ENCODE data around the gene SNX5. TPM values are rescaled to one million over a fixed set of nuclear protein-coding genes. Genes with fewer than 3 reads are reported as not detected.

SNX5 gene
- total RNA-seq, 2 experiments from 2014 or later = 222 to 249 TPM

DNA sequence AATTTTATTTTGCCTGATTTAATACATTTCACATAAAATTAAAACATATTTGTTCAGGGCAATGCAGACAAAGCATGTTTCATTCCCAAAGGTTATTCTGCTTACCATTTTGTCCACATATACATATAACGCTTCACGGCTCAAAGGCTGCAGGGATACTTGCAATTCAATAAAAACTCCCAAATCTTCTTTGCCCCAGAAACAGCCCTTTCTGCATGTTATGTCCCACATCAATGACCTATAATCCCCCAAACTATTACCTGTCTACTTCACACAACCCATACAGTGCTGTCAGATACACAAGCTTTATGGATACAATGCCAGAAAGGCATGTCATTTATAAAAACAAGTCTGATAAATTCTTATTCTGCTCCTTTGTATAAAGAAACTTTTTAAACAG, 20.2 kb downstream of the SNX5 start:
- Mint-ChIP-seq H3K4me1 (ENCODE audit: low read depth) (peaks cover 6% of the 10 kb centered on the region), H3K36me3 (ENCODE audit: low read depth) (peaks cover 84% of the 10 kb centered on the region), H3K27me3 (no peaks in the 10 kb centered on the region), H3K4me3 (no peak overlapping the region), H3K27ac (peak overlapping the region; percentile 14), H3K9me3 (no peaks in the 10 kb centered on the region)
- TF ChIP-seq, protein P1, sequence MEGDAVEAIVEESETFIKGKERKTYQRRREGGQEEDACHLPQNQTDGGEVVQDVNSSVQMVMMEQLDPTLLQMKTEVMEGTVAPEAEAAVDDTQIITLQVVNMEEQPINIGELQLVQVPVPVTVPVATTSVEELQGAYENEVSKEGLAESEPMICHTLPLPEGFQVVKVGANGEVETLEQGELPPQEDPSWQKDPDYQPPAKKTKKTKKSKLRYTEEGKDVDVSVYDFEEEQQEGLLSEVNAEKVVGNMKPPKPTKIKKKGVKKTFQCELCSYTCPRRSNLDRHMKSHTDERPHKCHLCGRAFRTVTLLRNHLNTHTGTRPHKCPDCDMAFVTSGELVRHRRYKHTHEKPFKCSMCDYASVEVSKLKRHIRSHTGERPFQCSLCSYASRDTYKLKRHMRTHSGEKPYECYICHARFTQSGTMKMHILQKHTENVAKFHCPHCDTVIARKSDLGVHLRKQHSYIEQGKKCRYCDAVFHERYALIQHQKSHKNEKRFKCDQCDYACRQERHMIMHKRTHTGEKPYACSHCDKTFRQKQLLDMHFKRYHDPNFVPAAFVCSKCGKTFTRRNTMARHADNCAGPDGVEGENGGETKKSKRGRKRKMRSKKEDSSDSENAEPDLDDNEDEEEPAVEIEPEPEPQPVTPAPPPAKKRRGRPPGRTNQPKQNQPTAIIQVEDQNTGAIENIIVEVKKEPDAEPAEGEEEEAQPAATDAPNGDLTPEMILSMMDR (IDR thresholded peaks at IDR 0.05) = no peak
- intact Hi-C loops (cut with micrococcal nuclease) = no loop called here
- POLR2A ChIA-PET = interaction anchor here (1.2 to 2.8 kb wide), 2 partner anchors 15 to 48 kb away, joined by 3 to 10 read pairs; no protein-coding TSS in a partner anchor
- ATAC-seq (no peak), DNase-seq (no peak)
- CTCF ChIA-PET = interaction anchor here (6.5 kb wide), 1 partner anchor 10 kb away, joined by 35 read pairs; no protein-coding TSS in a partner anchor

DNA sequence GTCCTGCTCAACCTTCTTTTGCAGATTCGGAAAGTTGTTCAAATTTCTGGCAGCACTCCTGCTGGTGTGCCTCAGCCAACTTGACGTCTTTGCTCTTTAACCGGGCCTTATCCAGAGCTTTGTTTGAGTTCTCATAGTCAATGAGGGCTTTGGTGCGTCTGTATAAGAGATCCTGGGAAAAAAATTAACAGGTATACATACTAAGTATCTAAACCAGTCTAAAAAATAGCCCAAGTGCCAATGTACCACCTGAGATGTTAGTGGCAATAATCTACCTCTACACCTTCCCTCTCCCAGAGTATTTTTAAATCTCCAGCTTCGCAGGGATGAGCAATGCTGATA, 21.1 kb downstream of the SNX5 start:
- H3K36me3 Mint-ChIP-seq (ENCODE audit: low read depth) = peaks cover 82% of the 10 kb centered on the region
- ChIA-PET POLR2A (interaction anchor here (2.8 kb wide), 1 partner anchor 16 kb away, joined by 10 read pairs; no protein-coding TSS in a partner anchor), CTCF (interaction anchor here (1.6 to 6.5 kb wide), 2 partner anchors 9 kb away, joined by 4 to 35 read pairs; no protein-coding TSS in a partner anchor)
- intact Hi-C loops (cut with micrococcal nuclease) = no loop called here
- ATAC-seq (no peak), DNase-seq (no peak)
- no peak overlapping the region for H3K27ac Mint-ChIP-seq
- H3K9me3 Mint-ChIP-seq = no peaks in the 10 kb centered on the region
- TF ChIP-seq, protein P1 (IDR thresholded peaks at IDR 0.05) = no peak
- peaks cover 5% of the 10 kb centered on the region for H3K4me1 Mint-ChIP-seq (ENCODE audit: low read depth)
- no peaks in the 10 kb centered on the region for H3K27me3 Mint-ChIP-seq
- no peak overlapping the region for H3K4me3 Mint-ChIP-seq

DNA sequence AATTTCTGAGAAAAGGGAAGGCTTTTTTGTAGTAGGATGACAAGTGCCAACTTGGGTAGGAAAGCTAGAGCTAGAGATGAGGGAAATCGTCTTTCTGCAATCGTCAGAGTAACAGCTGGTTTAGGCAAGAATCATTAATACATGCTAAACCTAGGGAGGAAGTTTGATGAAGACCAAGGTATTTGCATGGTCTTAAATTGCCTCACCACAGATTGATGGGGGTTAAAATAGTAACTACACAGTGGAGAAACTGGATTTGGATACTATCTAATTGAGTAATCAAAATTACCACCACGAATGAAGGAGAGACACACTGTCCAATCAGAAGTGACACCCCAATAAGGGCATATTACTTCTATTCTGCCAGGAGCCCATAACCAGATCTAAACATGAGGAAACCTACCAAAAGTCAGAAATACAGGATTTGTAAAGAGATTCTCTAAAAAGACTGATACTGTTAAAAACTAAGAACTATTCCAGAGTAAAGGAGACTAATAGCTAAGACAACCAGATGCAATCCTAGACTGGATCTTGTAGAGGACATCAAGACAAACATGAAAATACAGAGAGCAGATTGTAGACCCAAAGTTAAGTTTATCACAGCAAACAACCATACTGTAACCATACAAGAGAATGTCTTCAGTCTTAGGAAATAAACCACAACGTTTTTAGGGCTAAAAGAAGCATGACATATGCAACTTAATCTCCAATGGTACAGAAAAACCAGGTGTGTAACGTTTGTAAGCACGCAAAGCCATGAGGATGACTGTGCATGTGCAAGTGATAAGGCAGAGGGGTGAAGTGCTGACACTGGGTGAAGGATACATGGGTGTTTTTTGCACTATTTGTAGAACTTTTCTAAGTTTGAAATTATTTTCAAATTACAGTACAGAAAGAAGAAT, 21.8 kb downstream of the SNX5 start:
- TF ChIP-seq, protein P1 (IDR thresholded peaks at IDR 0.05) = no peak
- ATAC-seq (no peak), DNase-seq (no peak)
- intact Hi-C loops (cut with micrococcal nuclease) = no loop called here
- Mint-ChIP-seq H3K9me3 (no peaks in the 10 kb centered on the region), H3K36me3 (ENCODE audit: low read depth) (peaks cover 84% of the 10 kb centered on the region), H3K27ac (no peak overlapping the region), H3K4me3 (no peak overlapping the region), H3K27me3 (no peaks in the 10 kb centered on the region), H3K4me1 (ENCODE audit: low read depth) (peaks cover 5% of the 10 kb centered on the region)
- CTCF ChIA-PET = interaction anchor here (1.0 to 6.5 kb wide), 4 partner anchors 9 to 51 kb away, joined by 3 to 35 read pairs (median 4); no protein-coding TSS in a partner anchor
- POLR2A ChIA-PET = interaction anchor here (0.6 to 1.2 kb wide), 2 partner anchors 23 to 100 kb away, joined by 3 read pairs; no protein-coding TSS in a partner anchor

DNA sequence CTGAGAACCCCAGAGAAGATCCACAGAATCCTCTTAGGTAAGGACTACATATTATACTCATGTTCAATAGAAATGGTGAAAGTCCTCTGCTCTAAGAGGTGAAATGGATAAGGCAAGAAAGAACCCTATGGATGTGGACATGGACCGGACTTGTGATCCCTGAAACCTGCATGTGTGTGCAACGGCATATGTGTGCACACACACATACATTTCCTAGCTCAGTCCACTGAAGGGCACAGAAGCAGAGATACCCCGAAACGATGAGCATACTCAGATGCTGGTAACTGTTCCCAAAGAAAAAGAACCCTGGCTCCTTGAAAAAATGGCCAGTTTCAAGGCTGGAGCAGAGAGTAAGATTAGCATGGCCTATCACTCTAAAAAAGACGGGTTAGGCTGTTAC, 22.6 kb downstream of the SNX5 start:
- ChIA-PET POLR2A (interaction anchor here (0.8 to 1.2 kb wide), 3 partner anchors 10 to 23 kb away, joined by 3 to 5 read pairs (median 3); no protein-coding TSS in a partner anchor), CTCF (interaction anchor here (1.0 to 1.4 kb wide), 2 partner anchors 13 to 52 kb away, joined by 3 to 4 read pairs; no protein-coding TSS in a partner anchor)
- no peak for ATAC-seq
- Mint-ChIP-seq H3K27ac (peak overlapping the region; percentile 46), H3K4me3 (no peak overlapping the region), H3K36me3 (ENCODE audit: low read depth) (peaks cover 80% of the 10 kb centered on the region), H3K9me3 (no peaks in the 10 kb centered on the region), H3K4me1 (ENCODE audit: low read depth) (peaks cover 5% of the 10 kb centered on the region), H3K27me3 (no peaks in the 10 kb centered on the region)
- intact Hi-C loops (cut with micrococcal nuclease) = no loop called here
- TF ChIP-seq, protein P1 (IDR thresholded peaks at IDR 0.05) = no peak
- DNase-seq = no peak
